HepG2 (cell line): ENCODE data around the gene CAP2. TPM values are rescaled to one million over a fixed set of nuclear protein-coding genes. Genes with fewer than 3 reads are reported as not detected.
A peak's percentile ranks its signal among the peaks of the same experiment; 100 is the strongest.

Experiments
- ATAC-seq: fragments of 200-7000 bp; cut with Tn5 transposase; 3 replicates; pipeline ENCODE4 v1.9.1; 2020; ENCODE audit warnings: mild to moderate bottlenecking, moderate library complexity
- BruUV-seq: library from RNA; stranded (reverse); fragments of 400-500 nt; replicated peaks from 2 replicates; lab custom pipeline; 2021; lab: Mats Ljungman, UMichigan
- CTCF ChIA-PET: fragments of 300-600 bp; formaldehyde crosslinking; extraction: SDS; loops from one replicate; lab custom pipeline; 2021; ENCODE audit warnings: low total read pairs, inconsistent platforms, low intra/inter-chr PET ratio; lab: Yijun Ruan, JAX
- POLR2A ChIA-PET: fragments of 350-600 bp; sonication (Branson Sonifier 250); formaldehyde crosslinking; loops from one replicate; lab custom pipeline; 2020; ENCODE audit warnings: antibody characterized with exemption, inconsistent platforms; lab: Yijun Ruan, JAX
- DNase-seq: peaks from one replicate; pipeline ENCODE4 v3.0.0-alpha.2; 2015; ENCODE audit warnings: low spot score
- FAIRE-seq: peaks from 3 replicates; lab custom pipeline; 2011; peaks lifted over from hg19 to GRCh38; lab: Jason Lieb, UNC
- H2AFZ ChIP-seq: one replicate; pipeline ENCODE4 v1.6.1; 2011; ENCODE audit warnings: low read length, inconsistent platforms
- H3K27ac ChIP-seq: fragments of 300-600 bp; 3 replicates; pipeline ENCODE4 v1.8.0; 2011; ENCODE audit warnings: mixed run types, mild to moderate bottlenecking, mixed read lengths, low read length, inconsistent platforms; ENCODE audit not compliant: insufficient read depth; ENCODE audit errors: extremely low read length
- H3K27me3 ChIP-seq, 2 experiments: fragments of 200-600 bp in 1 of 2; 2 replicates in 1 of 2; 3 replicates in 1 of 2; pipeline versions ENCODE4 v1.6.0 to v1.8.0; 2011; ENCODE audit warnings: low read length in 2 of 2, mild to moderate bottlenecking in 2 of 2, moderate library complexity in 2 of 2, inconsistent platforms in 1 of 2; ENCODE audit not compliant: insufficient read depth in 2 of 2, control insufficient read depth in 1 of 2
- H3K36me3 ChIP-seq, 2 experiments: fragments of 200-600 bp in 1 of 2; replicated peaks in 1 of 2; 2 replicates in 1 of 2; 3 replicates in 1 of 2; pipeline versions ENCODE4 v1.5.1 to v1.8.0; 2011; ENCODE audit warnings: low read length in 2 of 2, inconsistent platforms in 1 of 2; ENCODE audit not compliant: insufficient read depth in 2 of 2, control insufficient read depth in 1 of 2
- H3K4me1 ChIP-seq: 2 replicates; pipeline ENCODE4 v1.5.1; 2012; ENCODE audit warnings: low read length, inconsistent platforms; ENCODE audit not compliant: insufficient read depth
- H3K4me2 ChIP-seq: 2 replicates; pipeline ENCODE4 v1.6.0; 2011; ENCODE audit warnings: low read depth, low read length, inconsistent platforms
- H3K4me3 ChIP-seq, 3 experiments: fragments of 200-600 bp in 1 of 3; sonication (generic), shearing (Covaris generic) in 1 of 3; replicated peaks in 1 of 3; 2 replicates each; pipeline ENCODE4 v1.5.1; 2011 to 2016; ENCODE audit warnings: low read length in 3 of 3, inconsistent platforms in 2 of 3, low read depth in 2 of 3, mild to moderate bottlenecking in 2 of 3, control low read depth in 1 of 3, mixed read lengths in 1 of 3; ENCODE audit not compliant: insufficient read depth in 1 of 3
- H3K79me2 ChIP-seq: one replicate; pipeline ENCODE4 v1.6.1; 2011; ENCODE audit warnings: low read length, inconsistent platforms; ENCODE audit not compliant: insufficient read depth
- H3K9ac ChIP-seq: 2 replicates; pipeline ENCODE4 v1.6.0; 2011; ENCODE audit warnings: mild to moderate bottlenecking, low read depth, low read length, inconsistent platforms; ENCODE audit not compliant: insufficient read depth
- H3K9me3 ChIP-seq: 2 replicates; pipeline ENCODE4 v1.5.1; 2012; ENCODE audit warnings: mild to moderate bottlenecking, low read length
- H4K20me1 ChIP-seq: 2 replicates; pipeline ENCODE4 v1.6.0; 2011; ENCODE audit warnings: inconsistent platforms, mild to moderate bottlenecking, low read length, moderate library complexity; ENCODE audit not compliant: insufficient read depth
- BCL6 ChIP-seq: IDR thresholded peaks from 2 replicates; pipeline ENCODE4 v1.6.1; 2016; ENCODE audit warnings: missing genetic modification reagents, missing compliant biosample characterization
- FOSL2 ChIP-seq: sonication (generic); formaldehyde crosslinking; IDR thresholded peaks from 2 replicates; pipeline ENCODE4 v1.4.0; 2020; ENCODE audit warnings: missing genetic modification reagents
- GLI4 ChIP-seq: sonication (generic); formaldehyde crosslinking; IDR thresholded peaks from 2 replicates; pipeline ENCODE4 v1.5.1; 2020; ENCODE audit warnings: missing genetic modification reagents, mild to moderate bottlenecking, moderate library complexity, borderline replicate concordance
- MAFG ChIP-seq: sonication (generic); formaldehyde crosslinking; IDR thresholded peaks from 2 replicates; pipeline ENCODE4 v1.5.1; 2020; ENCODE audit warnings: mild to moderate bottlenecking, missing genetic modification reagents
- ZNF292 ChIP-seq: sonication (generic); formaldehyde crosslinking; IDR thresholded peaks from 2 replicates; pipeline ENCODE4 v1.8.1; 2022; ENCODE audit warnings: mild to moderate bottlenecking, low read depth, missing genetic modification reagents, borderline replicate concordance
- WGBS: methylation state at CpG from one replicate; pipeline ENCODE4 v1.1.6; 2017; ENCODE audit warnings: low lambda C conversion rate; 5-methylcytosine and 5-hydroxymethylcytosine counted together
- in situ Hi-C: cut with HindIII; loops from 2 replicates; pipeline ENCODE4 v1.10.0; 2017; ENCODE audit warnings: low pct_unique_long_range_greater_than_20kb; ENCODE audit not compliant: extremely low pct_ligation_motif_present
- intact Hi-C: fragments of 100-400 bp; cut with micrococcal nuclease; formaldehyde crosslinking; loops from one replicate; pipeline ENCODE4 v1.10.0; 2022; ENCODE audit not compliant: unreplicated experiment
- polyA plus RNA-seq, 8 experiments: library from polyadenylated mRNA; depleted of rRNA in 3 of 8; stranded (reverse) in 7 of 8; unstranded in 1 of 8; fragments of >200 nt; fragmentation: Illumina TruSeq in 4 of 8; extraction: Trizol in 4 of 8; gene quantifications; 2 replicates each; pipeline versions ENCODE4 v1.2.1 to v1.2.3, GENCODE V29; 2011 to 2016; ENCODE audit warnings: low read depth in 4 of 8, missing spikeins in 1 of 8, mixed read lengths in 1 of 8; ENCODE audit not compliant: insufficient read depth in 1 of 8
- total RNA-seq, 5 experiments: library from RNA; depleted of rRNA; stranded (reverse); fragments of >200 nt; fragmentation: Illumina TruSeq; extraction: Trizol; gene quantifications; 2 replicates each; pipeline ENCODE4 v1.2.3, GENCODE V29; 2016; ENCODE audit warnings: low read depth in 1 of 5
- TF ChIP-seq, protein P1 (sequence below): sonication (generic); formaldehyde crosslinking; IDR thresholded peaks from 2 replicates; pipeline ENCODE4 v1.4.0; 2020; ENCODE audit warnings: mild to moderate bottlenecking, low read depth, missing genetic modification reagents
- TF ChIP-seq, protein P2 (sequence below): IDR thresholded peaks from 2 replicates; pipeline ENCODE4 v1.6.1; 2016; ENCODE audit warnings: missing compliant biosample characterization, missing genetic modification reagents, borderline replicate concordance

Gene CAP2
- total and polyA plus RNA-seq, 2 of the 13 experiments (the other 11 are each of a cell fraction or from before 2014, with no cell fraction given): 7.9 to 53.1 TPM

DNA sequence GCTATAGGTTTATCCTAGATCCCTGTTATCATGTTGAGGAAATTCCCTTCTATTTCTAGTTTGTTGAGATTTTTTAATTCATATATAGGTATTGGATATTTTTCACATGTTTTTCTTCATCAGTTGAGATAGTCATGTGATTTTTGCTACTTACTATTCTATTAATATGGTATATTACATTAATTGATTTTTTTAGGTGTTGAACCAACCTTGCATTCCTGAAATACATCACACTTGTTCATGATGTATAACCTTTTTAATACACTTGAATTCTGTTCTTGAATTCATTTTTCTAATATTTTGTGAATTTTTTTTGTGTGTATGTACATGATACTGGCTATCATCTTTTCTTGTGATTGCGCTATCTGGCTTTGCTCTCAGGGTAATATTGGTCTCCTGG is 25.5 kb upstream of the CAP2 start (continued):
- TF ChIP-seq, protein P1, sequence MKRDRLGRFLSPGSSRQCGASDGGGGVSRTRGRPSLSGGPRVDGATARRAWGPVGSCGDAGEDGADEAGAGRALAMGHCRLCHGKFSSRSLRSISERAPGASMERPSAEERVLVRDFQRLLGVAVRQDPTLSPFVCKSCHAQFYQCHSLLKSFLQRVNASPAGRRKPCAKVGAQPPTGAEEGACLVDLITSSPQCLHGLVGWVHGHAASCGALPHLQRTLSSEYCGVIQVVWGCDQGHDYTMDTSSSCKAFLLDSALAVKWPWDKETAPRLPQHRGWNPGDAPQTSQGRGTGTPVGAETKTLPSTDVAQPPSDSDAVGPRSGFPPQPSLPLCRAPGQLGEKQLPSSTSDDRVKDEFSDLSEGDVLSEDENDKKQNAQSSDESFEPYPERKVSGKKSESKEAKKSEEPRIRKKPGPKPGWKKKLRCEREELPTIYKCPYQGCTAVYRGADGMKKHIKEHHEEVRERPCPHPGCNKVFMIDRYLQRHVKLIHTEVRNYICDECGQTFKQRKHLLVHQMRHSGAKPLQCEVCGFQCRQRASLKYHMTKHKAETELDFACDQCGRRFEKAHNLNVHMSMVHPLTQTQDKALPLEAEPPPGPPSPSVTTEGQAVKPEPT (CRISPR knock-in tag): no peak
- TF ChIP-seq GLI4 (CRISPR knock-in tag): no peak

DNA sequence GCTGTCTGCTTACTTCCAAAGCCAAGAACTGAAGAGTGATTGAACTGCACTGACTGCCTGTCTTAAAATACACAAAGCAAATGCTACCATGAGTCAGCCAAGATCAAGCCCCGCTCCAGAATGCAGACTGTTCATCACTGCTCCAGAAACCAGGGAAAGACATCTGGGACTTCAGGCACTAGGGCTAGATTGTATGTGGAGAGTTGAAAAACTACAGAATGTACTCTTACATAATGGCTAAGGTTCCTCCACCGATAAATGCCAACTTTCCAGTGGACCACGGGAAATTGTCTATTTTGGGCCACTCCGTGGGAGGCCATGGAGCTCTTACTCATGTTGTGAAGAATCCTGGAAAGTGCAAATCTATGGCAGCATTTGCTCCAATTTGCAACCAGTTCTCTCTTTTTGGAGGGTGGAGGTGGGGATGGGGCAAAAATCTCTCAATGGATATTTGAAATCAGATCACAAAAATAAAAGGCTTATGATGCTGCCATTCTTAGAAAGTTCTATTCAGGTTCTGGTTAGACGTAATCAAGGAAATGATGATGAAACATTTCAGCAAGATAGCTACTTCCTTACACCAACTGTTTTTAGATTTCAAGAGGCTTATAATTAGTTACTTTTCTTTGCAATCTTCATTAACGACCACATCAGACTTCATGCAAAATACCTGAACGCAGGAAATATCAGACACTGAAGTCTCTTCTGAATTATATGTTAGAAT is 11.8 kb upstream of the CAP2 start:
- Histone ChIP-seq H4K20me1 (no peaks in the 10 kb centered on the region), H3K9ac (no peak overlapping the region), H3K27me3 (no peaks in the 10 kb centered on the region; a peak in 1 of 5 replicates), H2AFZ (no peak overlapping the region), H3K79me2 (no peaks in the 10 kb centered on the region), H3K36me3 (no peaks in the 10 kb centered on the region), H3K27ac (no peak overlapping the region), H3K4me1 (peaks cover 13% of the 10 kb centered on the region), H3K4me2 (no peak overlapping the region), H3K9me3 (no peaks in the 10 kb centered on the region), H3K4me3 (no peak overlapping the region)
- intact Hi-C loops: no loop called here
- no peak for FAIRE-seq
- in situ Hi-C loops: no loop called here
- ChIA-PET CTCF (no interaction called here), POLR2A (interaction anchor here (1.8 kb wide), 1 partner anchor 12 kb away, joined by 5 read pairs; the partner anchor contains the start of gene CAP2)
- ATAC-seq: no peak; the same call in 2 of the 3 replicates
- DNase-seq: no peak
- WGBS: 45% methylated on average over 7 of the region's 7 CpGs
- TF ChIP-seq MAFG (CRISPR knock-in tag) (no peak), ZNF292 (no peak), BCL6 (CRISPR knock-in tag) (peak; percentile 80), FOSL2 (CRISPR knock-in tag) (peak; percentile 23; the same call in 1 of the 2 replicates)
- TF ChIP-seq, protein P2, sequence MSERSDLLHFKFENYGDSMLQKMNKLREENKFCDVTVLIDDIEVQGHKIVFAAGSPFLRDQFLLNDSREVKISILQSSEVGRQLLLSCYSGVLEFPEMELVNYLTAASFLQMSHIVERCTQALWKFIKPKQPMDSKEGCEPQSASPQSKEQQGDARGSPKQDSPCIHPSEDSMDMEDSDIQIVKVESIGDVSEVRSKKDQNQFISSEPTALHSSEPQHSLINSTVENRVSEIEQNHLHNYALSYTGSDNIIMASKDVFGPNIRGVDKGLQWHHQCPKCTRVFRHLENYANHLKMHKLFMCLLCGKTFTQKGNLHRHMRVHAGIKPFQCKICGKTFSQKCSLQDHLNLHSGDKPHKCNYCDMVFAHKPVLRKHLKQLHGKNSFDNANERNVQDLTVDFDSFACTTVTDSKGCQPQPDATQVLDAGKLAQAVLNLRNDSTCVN (CRISPR knock-in tag): peak; percentile 67; the same call in 1 of the 2 replicates
- BruUV-seq: no TSS peak
